ENCODE data around the gene BRD4. TPM values are rescaled to one million over a fixed set of nuclear protein-coding genes. Genes with fewer than 3 reads are reported as not detected.

Gene BRD4
- total RNA-seq, 1 donor from 2014 or later, result 153 TPM

- Mint-ChIP-seq H3K9me3 (no peaks in the 10 kb centered on the region), H3K4me3 (no peak overlapping the region), H3K27ac (peak overlapping the region; percentile 90), H3K4me1 (peaks cover 55% of the 10 kb centered on the region), H3K36me3 (no peaks in the 10 kb centered on the region), H3K27me3 (ENCODE audit: low read depth) (no peaks in the 10 kb centered on the region)
- no peak for DNase-seq (ENCODE audit: low spot score in 2 of 2, unreplicated experiment in 2 of 2)
- no peak for TF ChIP-seq CTCF (IDR thresholded peaks at IDR 0.05; ENCODE audit: unreplicated experiment)
These were observed 14.8 kb downstream of the BRD4 start for GRCh38 chr19:15317392-15318071.

GRCh38 chr19:15316498-15316897 is 15.8 kb downstream of the BRD4 start:
- peaks cover 49% of the 10 kb centered on the region for H3K4me1 Mint-ChIP-seq
- H3K4me3 Mint-ChIP-seq, result no peak overlapping the region
- H3K9me3 Mint-ChIP-seq, result no peaks in the 10 kb centered on the region
- TF ChIP-seq CTCF (IDR thresholded peaks at IDR 0.05; ENCODE audit: unreplicated experiment), result no peak
- H3K27ac Mint-ChIP-seq, result peak overlapping the region; percentile 90
- no peaks in the 10 kb centered on the region for H3K36me3 Mint-ChIP-seq
- no peaks in the 10 kb centered on the region for H3K27me3 Mint-ChIP-seq (ENCODE audit: low read depth)
- no peak for DNase-seq (ENCODE audit: low spot score in 2 of 2, unreplicated experiment in 2 of 2)

- Mint-ChIP-seq H3K36me3 (no peaks in the 10 kb centered on the region), H3K9me3 (no peaks in the 10 kb centered on the region), H3K27ac (peak overlapping the region; percentile 69), H3K4me3 (no peak overlapping the region), H3K27me3 (ENCODE audit: low read depth) (no peaks in the 10 kb centered on the region), H3K4me1 (peaks cover 37% of the 10 kb centered on the region)
- TF ChIP-seq CTCF (IDR thresholded peaks at IDR 0.05; ENCODE audit: unreplicated experiment), result no peak
- DNase-seq (ENCODE audit: low spot score in 2 of 2, unreplicated experiment in 2 of 2), result no peak
These were observed 17.2 kb downstream of the BRD4 start for GRCh38 chr19:15315101-15315500.

GRCh38 chr19:15313649-15314279 is 18.6 kb downstream of the BRD4 start:
- Mint-ChIP-seq H3K4me1 (peaks cover 35% of the 10 kb centered on the region), H3K27me3 (ENCODE audit: low read depth) (no peaks in the 10 kb centered on the region), H3K9me3 (no peaks in the 10 kb centered on the region), H3K27ac (peak overlapping the region; percentile 66), H3K4me3 (no peak overlapping the region), H3K36me3 (peaks cover 3% of the 10 kb centered on the region)
- no peak for TF ChIP-seq CTCF (IDR thresholded peaks at IDR 0.05; ENCODE audit: unreplicated experiment)
- no peak for DNase-seq (ENCODE audit: low spot score in 2 of 2, unreplicated experiment in 2 of 2)

- H3K27me3 Mint-ChIP-seq (ENCODE audit: low read depth), result no peaks in the 10 kb centered on the region
- no peak for TF ChIP-seq CTCF (IDR thresholded peaks at IDR 0.05; ENCODE audit: unreplicated experiment)
- no peak overlapping the region for H3K27ac Mint-ChIP-seq
- H3K4me3 Mint-ChIP-seq, result no peak overlapping the region
- H3K36me3 Mint-ChIP-seq, result peaks cover 24% of the 10 kb centered on the region
- H3K4me1 Mint-ChIP-seq, result peaks cover 20% of the 10 kb centered on the region
- H3K9me3 Mint-ChIP-seq, result peaks cover 8% of the 10 kb centered on the region
- DNase-seq (ENCODE audit: low spot score in 2 of 2, unreplicated experiment in 2 of 2), result no peak
These were observed 25.2 kb downstream of the BRD4 start for GRCh38 chr19:15307169-15307568.
